Prostate gland (tissue), 2 donors: Measurements from ENCODE around the gene TMEM141.

Source experiments
- CTCF ChIP-seq, 4 experiments: fragments of 200-600 bp in 2 of 4; fragments of 450-650 bp in 2 of 4; sonication (generic) in 2 of 4; IDR thresholded peaks; 1 replicate in 3 of 4; 2 replicates in 1 of 4; pipeline ENCODE4 v1.5.1; 2016 to 2019; ENCODE audit warnings: antibody characterized with exemption in 4 of 4, mild to moderate bottlenecking in 2 of 4, moderate library complexity in 2 of 4
- POLR2A ChIP-seq: fragments of 450-650 bp; IDR thresholded peaks from one replicate; pipeline ENCODE4 v1.6.1; 2016; ENCODE audit warnings: antibody characterized with exemption, mild to moderate bottlenecking

GRCh38 chr9:136824496-136825225 lies 33.5 kb downstream of the TMEM141 start:
- TF ChIP-seq CTCF (IDR thresholded peaks at IDR 0.05) (no peak), POLR2A (no peak)
